Left lung (tissue), 10 donors: ENCODE measurements around the gene CD3G. TPM values are rescaled to one million over a fixed set of nuclear protein-coding genes. Genes with fewer than 3 reads are reported as not detected.
A peak's percentile ranks its signal among the peaks of the same experiment; 100 is the strongest.

ENCODE experiments used
- ATAC-seq: fragments of 200-7000 bp; cut with Tn5 transposase; one replicate; pipeline ENCODE4 v1.9.1; 2020; ENCODE audit warnings: moderate library complexity
- DNase-seq, 4 donors: peaks; one replicate each; pipeline ENCODE4 v3.0.0-alpha.2; 2013 to 2020
- H3K27ac ChIP-seq, 2 donors: fragments of 200-600 bp; sonication (generic) in 1 of 2; one replicate each; pipeline versions ENCODE4 v1.5.0 to v1.8.0; 2020 to 2021
- H3K27me3 ChIP-seq, 2 donors: fragments of 200-600 bp; sonication (generic) in 1 of 2; one replicate each; pipeline versions ENCODE4 v1.5.0 to v1.8.0; 2020 to 2021
- H3K36me3 ChIP-seq, 2 donors: fragments of 200-600 bp; sonication (generic) in 1 of 2; one replicate each; pipeline versions ENCODE4 v1.5.0 to v1.8.0; 2020 to 2021
- H3K4me1 ChIP-seq, 2 donors: fragments of 200-600 bp; one replicate each; pipeline ENCODE4 v1.8.0; 2021
- H3K4me3 ChIP-seq, 2 donors: fragments of 200-600 bp; sonication (generic) in 1 of 2; one replicate each; pipeline versions ENCODE4 v1.5.0 to v1.8.0; 2020 to 2021; ENCODE audit warnings: mild to moderate bottlenecking in 1 of 2
- H3K9me3 ChIP-seq, 2 donors: fragments of 200-600 bp; sonication (generic) in 1 of 2; one replicate each; pipeline versions ENCODE4 v1.5.0 to v1.8.0; 2020 to 2021
- intact Hi-C, 2 donors: fragments of 100-400 bp; cut with DNase I; formaldehyde crosslinking; loops; one replicate each; pipeline versions ENCODE4 v1.11.2 to v1.14.2; 2022
- polyA plus RNA-seq, 6 donors: library from polyadenylated mRNA; unstranded; fragments of 120-200 nt; gene quantifications; one replicate each; pipeline ENCODE4 v1.2.1, GENCODE V29; 2013; ENCODE audit not compliant: insufficient read length in 6 of 6
- total RNA-seq, 2 donors: library from RNA; stranded (reverse); fragmentation: NEBNext Ultra II Directional; extraction: Animal tissue kit (Norgen Biotek cat#: 25700); gene quantifications; one replicate each; pipeline ENCODE4 v1.2.1, GENCODE V29; 2021
- TF ChIP-seq, protein P1 (sequence below), 2 donors: fragments of 200-600 bp; sonication (generic) in 1 of 2; IDR thresholded peaks; one replicate each; pipeline versions ENCODE4 v1.5.0 to v1.8.0; 2021; ENCODE audit warnings: antibody characterized with exemption in 2 of 2
- donor health status: DM: no; HTN: yes; CAD: no.
- donor health status: DM: no; HTN: no; CAD: no.

CD3G gene
- total and polyA plus RNA-seq, 8 donors: 0.43 to 3.8 (median 0.99) TPM

DNA sequence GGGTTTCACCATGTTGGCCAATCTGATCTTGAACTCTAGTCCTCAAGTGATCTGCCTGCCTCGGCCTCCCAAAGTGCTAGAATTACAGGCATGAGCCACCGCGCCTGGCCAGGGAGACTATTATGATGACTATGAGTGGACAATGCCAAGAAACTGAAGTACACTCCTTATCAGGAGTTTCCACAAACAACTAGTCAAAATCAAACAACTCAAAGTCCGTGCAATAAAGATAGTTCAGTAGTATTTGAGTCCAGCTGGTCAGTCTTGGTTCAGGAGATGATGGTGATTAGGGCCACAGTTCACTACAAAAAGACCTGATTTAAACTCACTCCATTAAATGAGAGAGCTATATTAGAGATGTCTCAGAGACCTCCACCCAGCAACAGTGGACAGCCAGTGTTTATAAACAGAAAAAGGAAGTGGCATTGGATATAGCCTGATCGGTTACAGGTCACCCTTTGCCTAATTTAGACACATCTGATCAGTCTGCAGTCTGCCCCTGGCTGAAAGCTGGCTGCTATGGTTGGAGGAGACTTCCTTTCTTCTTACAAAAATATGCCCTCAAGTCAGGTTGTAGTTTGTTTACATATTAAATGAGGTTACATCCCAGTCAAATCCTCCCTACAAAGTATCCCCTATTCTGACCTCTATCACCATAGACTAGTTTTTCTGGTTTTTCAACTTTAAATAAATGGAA, 22.6 kb upstream of the CD3G start:
- TF ChIP-seq, protein P1, sequence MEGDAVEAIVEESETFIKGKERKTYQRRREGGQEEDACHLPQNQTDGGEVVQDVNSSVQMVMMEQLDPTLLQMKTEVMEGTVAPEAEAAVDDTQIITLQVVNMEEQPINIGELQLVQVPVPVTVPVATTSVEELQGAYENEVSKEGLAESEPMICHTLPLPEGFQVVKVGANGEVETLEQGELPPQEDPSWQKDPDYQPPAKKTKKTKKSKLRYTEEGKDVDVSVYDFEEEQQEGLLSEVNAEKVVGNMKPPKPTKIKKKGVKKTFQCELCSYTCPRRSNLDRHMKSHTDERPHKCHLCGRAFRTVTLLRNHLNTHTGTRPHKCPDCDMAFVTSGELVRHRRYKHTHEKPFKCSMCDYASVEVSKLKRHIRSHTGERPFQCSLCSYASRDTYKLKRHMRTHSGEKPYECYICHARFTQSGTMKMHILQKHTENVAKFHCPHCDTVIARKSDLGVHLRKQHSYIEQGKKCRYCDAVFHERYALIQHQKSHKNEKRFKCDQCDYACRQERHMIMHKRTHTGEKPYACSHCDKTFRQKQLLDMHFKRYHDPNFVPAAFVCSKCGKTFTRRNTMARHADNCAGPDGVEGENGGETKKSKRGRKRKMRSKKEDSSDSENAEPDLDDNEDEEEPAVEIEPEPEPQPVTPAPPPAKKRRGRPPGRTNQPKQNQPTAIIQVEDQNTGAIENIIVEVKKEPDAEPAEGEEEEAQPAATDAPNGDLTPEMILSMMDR (IDR thresholded peaks at IDR 0.05): no peak
- Histone ChIP-seq H3K27ac (no peak overlapping the region), H3K4me3 (no peak overlapping the region), H3K27me3 (no peaks in the 10 kb centered on the region), H3K36me3 (no peaks in the 10 kb centered on the region), H3K4me1 (peaks cover 18 to 49% of the 10 kb centered on the region in 2 donors), H3K9me3 (no peaks in the 10 kb centered on the region)
- DNase-seq (no peak), ATAC-seq (peak; percentile 7)
- intact Hi-C loops: no loop called here

DNA sequence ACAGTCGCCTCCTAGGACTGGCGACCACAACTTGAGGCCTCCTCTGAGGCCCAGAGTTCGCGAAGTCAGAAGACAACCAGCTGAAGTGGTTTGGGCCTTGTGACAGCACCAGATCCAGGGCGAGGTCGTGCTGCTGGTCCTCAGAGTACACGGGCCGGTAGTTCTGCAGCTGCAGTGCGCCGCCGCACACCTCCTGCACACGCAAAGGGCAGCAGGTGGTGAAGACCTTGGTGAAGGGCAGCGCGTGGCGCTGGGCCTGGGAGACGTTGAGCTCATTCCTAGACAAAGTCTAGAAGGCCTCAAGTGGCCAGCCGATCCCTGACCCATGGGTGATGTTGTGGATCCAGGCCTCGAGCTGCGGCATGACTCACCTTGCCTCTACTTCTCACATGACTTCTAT, 21.4 kb upstream of the CD3G start:
- H3K4me1 ChIP-seq: peaks cover 12 to 37% of the 10 kb centered on the region in 2 donors
- ATAC-seq (no peak), DNase-seq (no peak)
- no peaks in the 10 kb centered on the region for H3K27me3 ChIP-seq
- H3K27ac ChIP-seq: no peak overlapping the region
- intact Hi-C loops: no loop called here
- TF ChIP-seq, protein P1 (IDR thresholded peaks at IDR 0.05): no peak
- no peak overlapping the region for H3K4me3 ChIP-seq
- H3K36me3 ChIP-seq: no peaks in the 10 kb centered on the region
- no peaks in the 10 kb centered on the region for H3K9me3 ChIP-seq

DNA sequence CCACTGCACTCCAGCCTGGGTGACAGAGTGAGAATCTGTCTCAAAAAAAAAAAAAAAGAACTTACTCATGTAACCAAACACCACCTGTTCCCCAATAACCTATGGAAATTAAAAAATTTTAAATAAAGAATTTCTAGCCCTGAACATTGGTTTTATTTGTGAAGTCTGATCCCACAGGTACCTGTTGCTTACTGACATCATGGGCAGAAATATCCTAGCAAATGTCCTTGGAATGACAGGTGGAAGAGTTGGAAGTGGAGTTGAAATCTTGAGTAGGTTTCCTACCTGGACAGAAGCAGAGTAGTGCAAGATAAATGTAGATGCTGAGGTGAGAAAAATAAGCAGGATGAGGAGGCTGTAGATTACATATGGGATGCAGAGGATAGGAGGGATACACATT, 18.9 kb upstream of the CD3G start:
- no peaks in the 10 kb centered on the region for H3K36me3 ChIP-seq
- intact Hi-C loops: no loop called here

DNA sequence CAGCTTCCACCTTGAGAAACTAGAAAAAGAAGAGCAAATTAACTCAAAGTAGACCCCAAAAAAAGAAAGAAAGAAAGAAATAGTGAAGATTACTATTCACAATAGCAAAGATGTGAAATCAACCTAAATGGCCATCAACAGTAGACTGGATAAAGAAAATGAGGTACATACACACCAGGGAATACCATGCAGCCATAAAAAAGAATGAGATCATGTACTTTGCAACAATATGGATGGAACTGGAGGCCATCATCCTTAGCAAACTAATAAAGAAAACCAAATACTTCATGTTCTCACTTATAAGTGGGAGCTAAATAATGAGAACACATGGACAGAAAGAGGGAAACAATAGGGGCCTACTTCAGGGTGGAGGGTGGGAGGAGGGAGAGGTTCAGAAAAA, 15.4 kb upstream of the CD3G start:
- Histone ChIP-seq H3K9me3 (no peaks in the 10 kb centered on the region), H3K27ac (no peak overlapping the region), H3K4me3 (no peak overlapping the region), H3K27me3 (no peaks in the 10 kb centered on the region), H3K4me1 (no peaks in the 10 kb centered on the region), H3K36me3 (no peaks in the 10 kb centered on the region)
- intact Hi-C loops: no loop called here
- ATAC-seq: no peak
- DNase-seq: no peak
- TF ChIP-seq, protein P1 (IDR thresholded peaks at IDR 0.05): no peak

More for the DNA sequence above, 18.9 kb upstream of the CD3G start:
- Histone ChIP-seq H3K27ac (no peak overlapping the region), H3K9me3 (no peaks in the 10 kb centered on the region), H3K27me3 (no peaks in the 10 kb centered on the region), H3K4me3 (no peak overlapping the region), H3K4me1 (peaks cover 0 to 11% of the 10 kb centered on the region in 2 donors)
- DNase-seq (no peak), ATAC-seq (no peak)
- TF ChIP-seq, protein P1 (IDR thresholded peaks at IDR 0.05): no peak

DNA sequence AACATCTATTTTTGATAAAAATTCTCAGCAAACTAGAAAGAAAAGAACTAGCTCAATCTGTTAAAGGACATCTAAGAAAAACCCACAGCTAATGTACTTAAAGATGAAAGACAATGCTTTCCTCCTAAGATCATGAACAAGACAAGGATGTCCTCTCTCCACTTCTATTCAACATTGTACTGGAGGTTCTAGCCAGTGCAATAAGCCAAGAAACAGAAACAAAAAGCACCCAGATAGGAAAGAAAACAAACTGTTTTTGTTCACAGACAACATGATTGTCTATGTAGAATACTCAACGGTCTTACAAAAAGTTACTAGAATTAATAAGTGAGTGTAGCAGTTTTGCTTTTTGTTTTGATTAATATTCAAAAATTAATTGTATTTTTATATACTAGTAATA, 9.4 kb upstream of the CD3G start:
- TF ChIP-seq, protein P1 (IDR thresholded peaks at IDR 0.05): no peak
- H3K9me3 ChIP-seq: no peaks in the 10 kb centered on the region
- ATAC-seq: no peak
- H3K4me1 ChIP-seq: no peaks in the 10 kb centered on the region
- no peaks in the 10 kb centered on the region for H3K36me3 ChIP-seq
- no peak for DNase-seq
- no peak overlapping the region for H3K4me3 ChIP-seq
- H3K27me3 ChIP-seq: no peaks in the 10 kb centered on the region
- intact Hi-C loops: no loop called here
- H3K27ac ChIP-seq: no peak overlapping the region
